HepG2 (cell line): ENCODE measurements around the gene ST6GALNAC2. TPM values are rescaled to one million over a fixed set of nuclear protein-coding genes. Genes with fewer than 3 reads are reported as not detected.

Experiments used
- ADNP ChIP-seq: sonication (generic); formaldehyde crosslinking; IDR thresholded peaks from 2 replicates; pipeline ENCODE4 v1.4.0; 2020; ENCODE audit warnings: missing genetic modification reagents
- AGO1 ChIP-seq: fragments of 200-400 bp; formaldehyde crosslinking; IDR thresholded peaks from 2 replicates; pipeline ENCODE4 v1.6.1; 2017; ENCODE audit warnings: mild to moderate bottlenecking, low read depth, low read length, moderate library complexity; ENCODE audit not compliant: poor library complexity, severe bottlenecking
- ESRRA ChIP-seq: sonication (generic); formaldehyde crosslinking; IDR thresholded peaks from 2 replicates; pipeline ENCODE4 v1.5.1; 2020; ENCODE audit warnings: mild to moderate bottlenecking, low read depth, missing genetic modification reagents
- FOXO1 ChIP-seq: sonication (generic); formaldehyde crosslinking; IDR thresholded peaks from 2 replicates; pipeline ENCODE4 v1.4.0; 2020; ENCODE audit warnings: missing genetic modification reagents
- GATAD1 ChIP-seq: IDR thresholded peaks from 2 replicates; pipeline ENCODE4 v1.6.1; 2016; ENCODE audit warnings: missing genetic modification reagents, missing compliant biosample characterization
- HNF4G ChIP-seq, 2 experiments: sonication (generic) in 1 of 2; formaldehyde crosslinking in 1 of 2; IDR thresholded peaks; 2 replicates each; pipeline versions ENCODE4 v1.4.0 to v1.6.1; 2011 to 2020; ENCODE audit warnings: borderline replicate concordance in 2 of 2, low read depth in 2 of 2, mild to moderate bottlenecking in 2 of 2, low read length in 1 of 2, missing genetic modification reagents in 1 of 2, moderate library complexity in 1 of 2
- KDM4B ChIP-seq: sonication (generic); formaldehyde crosslinking; IDR thresholded peaks from 2 replicates; pipeline ENCODE4 v1.4.0; 2020; ENCODE audit warnings: missing genetic modification reagents
- KIAA2018 ChIP-seq: sonication (generic); formaldehyde crosslinking; IDR thresholded peaks from 2 replicates; pipeline ENCODE4 v1.5.0; 2020; ENCODE audit warnings: mild to moderate bottlenecking, missing genetic modification reagents, borderline replicate concordance
- RERE ChIP-seq: IDR thresholded peaks from 2 replicates; pipeline ENCODE4 v1.6.1; 2016; ENCODE audit warnings: low read depth, missing genetic modification reagents, missing compliant biosample characterization
- XRCC5 ChIP-seq: fragments of 200-400 bp; formaldehyde crosslinking; optimal IDR thresholded peaks from 2 replicates; pipeline ENCODE3; 2017; ENCODE audit warnings: mild to moderate bottlenecking, low read length
- ZNF17 ChIP-seq: sonication (generic); formaldehyde crosslinking; IDR thresholded peaks from 2 replicates; pipeline ENCODE4 v1.5.0; 2020; ENCODE audit warnings: mild to moderate bottlenecking, missing genetic modification reagents
- ZNF550 ChIP-seq: sonication (generic); formaldehyde crosslinking; IDR thresholded peaks from 2 replicates; pipeline ENCODE4 v1.4.0; 2020; ENCODE audit warnings: mild to moderate bottlenecking, missing genetic modification reagents, borderline replicate concordance
- polyA plus RNA-seq, 8 experiments: library from polyadenylated mRNA; depleted of rRNA in 3 of 8; stranded (reverse) in 7 of 8; unstranded in 1 of 8; fragments of >200 nt; fragmentation: Illumina TruSeq in 4 of 8; extraction: Trizol in 4 of 8; gene quantifications; 2 replicates each; pipeline versions ENCODE4 v1.2.1 to v1.2.3, GENCODE V29; 2011 to 2016; ENCODE audit warnings: low read depth in 4 of 8, missing spikeins in 1 of 8, mixed read lengths in 1 of 8; ENCODE audit not compliant: insufficient read depth in 1 of 8
- total RNA-seq, 5 experiments: library from RNA; depleted of rRNA; stranded (reverse); fragments of >200 nt; fragmentation: Illumina TruSeq; extraction: Trizol; gene quantifications; 2 replicates each; pipeline ENCODE4 v1.2.3, GENCODE V29; 2016; ENCODE audit warnings: low read depth in 1 of 5

The ST6GALNAC2 gene
- total and polyA plus RNA-seq, 2 of the 13 experiments (the other 11 are each of a cell fraction or from before 2014, with no cell fraction given): 0.12 to 0.49 TPM

GRCh38 chr17:76523084-76524037 lies 62.3 kb downstream of the ST6GALNAC2 start (continued):
- TF ChIP-seq GATAD1 (CRISPR knock-in tag): peak; percentile 58
- TF ChIP-seq AGO1: peak; percentile 81
- TF ChIP-seq ADNP: 0 out of 2 replicates have a peak, but pooled peaks have one; percentile 23
- 0 out of 2 replicates have a peak, but pooled peaks have one; percentile 44 for TF ChIP-seq ESRRA (CRISPR knock-in tag)
- TF ChIP-seq KIAA2018 (CRISPR knock-in tag): no peak
- TF ChIP-seq ZNF17 (CRISPR knock-in tag): no peak
- peak; percentile 93; the same call in 1 of the 2 replicates for TF ChIP-seq ZNF550
- TF ChIP-seq XRCC5: peak; percentile 96
- TF ChIP-seq HNF4G (IDR thresholded peaks at IDR 0.05; ENCODE audit: borderline replicate concordance, low read depth, low read length): no peak
- 0 out of 2 replicates have a peak, but pooled peaks have one; percentile 42 for TF ChIP-seq HNF4G (CRISPR knock-in tag; IDR thresholded peaks at IDR 0.05; ENCODE audit: borderline replicate concordance, low read depth)
- peak; percentile 75 for TF ChIP-seq FOXO1
- 0 out of 2 replicates have a peak, but pooled peaks have one; percentile 44 for TF ChIP-seq KDM4B (CRISPR knock-in tag)
- TF ChIP-seq RERE (CRISPR knock-in tag): 0 out of 2 replicates have a peak, but pooled peaks have one; percentile 37
